ENCODE measurements around the gene DPP9. TPM values are rescaled to one million over a fixed set of nuclear protein-coding genes. Genes with fewer than 3 reads are reported as not detected.

The DPP9 gene
- total RNA-seq, 1 experiment from 2014 or later, result 129 TPM

DNA sequence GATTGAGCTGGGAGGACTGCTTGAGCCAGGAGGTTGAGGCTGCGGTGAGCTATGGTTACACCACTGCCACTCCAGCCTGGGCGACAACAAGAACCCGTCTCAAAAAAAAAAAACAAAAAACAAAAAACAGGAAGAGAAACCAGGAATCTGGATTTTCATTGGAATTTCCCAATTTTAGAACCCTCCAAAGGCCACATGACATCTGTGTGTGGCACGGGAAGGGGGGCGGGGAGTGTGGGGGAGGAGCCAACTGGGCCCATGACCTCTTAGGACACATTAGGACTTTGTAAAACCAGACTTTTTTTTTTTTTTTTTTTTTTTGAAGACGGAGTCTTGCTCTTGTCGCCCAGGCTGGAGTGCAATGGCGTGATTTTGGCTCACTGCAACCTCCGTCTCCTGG, 32.3 kb downstream of the DPP9 start:
- H3K27ac ChIP-seq (ENCODE audit: low read length), result no peak overlapping the region
- no peaks in the 10 kb centered on the region for H3K9me3 ChIP-seq (ENCODE audit: low read length)
- H3K36me3 ChIP-seq (ENCODE audit: low read depth, low read length), result peaks cover 62% of the 10 kb centered on the region
- no peaks in the 10 kb centered on the region for H4K20me1 ChIP-seq (ENCODE audit: low read length)
- DNase-seq (no peak), ATAC-seq (no peak)
- H3K4me1 ChIP-seq (ENCODE audit: insufficient read depth, low read length), result peaks cover 24% of the 10 kb centered on the region
- H3K9ac ChIP-seq (ENCODE audit: low read length), result no peak overlapping the region
- BruUV-seq (replicated peaks), result no TSS peak
- no peaks in the 10 kb centered on the region for H3K79me2 ChIP-seq (ENCODE audit: low read length)
- intact Hi-C loops (cut with micrococcal nuclease), result no loop called here
- ChIA-PET POLR2A (ENCODE audit: unreplicated experiment) (interaction anchor here (0.6 kb wide), 1 partner anchor 22 kb away, joined by 6 read pairs; no protein-coding TSS in a partner anchor), CTCF (no interaction called here)
- H3K27me3 ChIP-seq (ENCODE audit: low read length), result no peaks in the 10 kb centered on the region
- no peak overlapping the region for H3K4me2 ChIP-seq (ENCODE audit: low read length)
- no peak overlapping the region for H2AFZ ChIP-seq (ENCODE audit: low read length)
- H3K9me2 ChIP-seq (replicated peaks; ENCODE audit: low read length), result no peaks in the 10 kb centered on the region
- TF ChIP-seq EZH2 (IDR thresholded peaks at IDR 0.05; ENCODE audit: low read length, unreplicated experiment) (no peak), EZH2phosphoT487 (IDR thresholded peaks at IDR 0.05; ENCODE audit: borderline replicate concordance, low read length) (no peak)
- TF ChIP-seq, protein P1, sequence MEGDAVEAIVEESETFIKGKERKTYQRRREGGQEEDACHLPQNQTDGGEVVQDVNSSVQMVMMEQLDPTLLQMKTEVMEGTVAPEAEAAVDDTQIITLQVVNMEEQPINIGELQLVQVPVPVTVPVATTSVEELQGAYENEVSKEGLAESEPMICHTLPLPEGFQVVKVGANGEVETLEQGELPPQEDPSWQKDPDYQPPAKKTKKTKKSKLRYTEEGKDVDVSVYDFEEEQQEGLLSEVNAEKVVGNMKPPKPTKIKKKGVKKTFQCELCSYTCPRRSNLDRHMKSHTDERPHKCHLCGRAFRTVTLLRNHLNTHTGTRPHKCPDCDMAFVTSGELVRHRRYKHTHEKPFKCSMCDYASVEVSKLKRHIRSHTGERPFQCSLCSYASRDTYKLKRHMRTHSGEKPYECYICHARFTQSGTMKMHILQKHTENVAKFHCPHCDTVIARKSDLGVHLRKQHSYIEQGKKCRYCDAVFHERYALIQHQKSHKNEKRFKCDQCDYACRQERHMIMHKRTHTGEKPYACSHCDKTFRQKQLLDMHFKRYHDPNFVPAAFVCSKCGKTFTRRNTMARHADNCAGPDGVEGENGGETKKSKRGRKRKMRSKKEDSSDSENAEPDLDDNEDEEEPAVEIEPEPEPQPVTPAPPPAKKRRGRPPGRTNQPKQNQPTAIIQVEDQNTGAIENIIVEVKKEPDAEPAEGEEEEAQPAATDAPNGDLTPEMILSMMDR (conservative IDR thresholded peaks at IDR 0.05; ENCODE audit: low read depth, low read length), result no peak
- H3K4me3 ChIP-seq (ENCODE audit: low read length), result no peak overlapping the region
- peaks cover 6% of the 10 kb centered on the region for H3F3A ChIP-seq (ENCODE audit: low read length, unreplicated experiment)

DNA sequence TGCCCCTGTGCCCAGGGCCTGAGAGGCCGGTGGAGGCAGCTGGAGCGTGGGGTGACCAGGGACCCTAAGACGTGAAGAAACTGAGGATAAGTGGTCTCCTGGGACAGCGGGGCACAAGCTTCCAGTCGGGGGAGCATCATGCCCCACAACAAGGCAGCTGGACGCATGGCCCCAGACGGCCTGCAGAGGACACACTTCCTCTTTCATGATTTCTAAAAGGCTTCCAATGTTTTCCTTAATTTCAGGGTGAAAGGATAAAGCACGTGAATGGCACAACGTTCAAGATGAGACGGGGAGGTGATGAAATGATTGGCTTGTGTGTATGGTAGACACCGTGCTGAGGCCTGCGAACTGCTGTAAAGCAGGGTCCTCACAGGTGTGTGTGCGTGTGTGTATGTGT, 33.3 kb downstream of the DPP9 start:
- Histone ChIP-seq H2AFZ (ENCODE audit: low read length) (no peak overlapping the region), H4K20me1 (ENCODE audit: low read length) (no peaks in the 10 kb centered on the region), H3K9me2 (replicated peaks; ENCODE audit: low read length) (no peaks in the 10 kb centered on the region), H3K27ac (ENCODE audit: low read length) (no peak overlapping the region), H3K9me3 (ENCODE audit: low read length) (no peaks in the 10 kb centered on the region), H3K4me3 (ENCODE audit: low read length) (no peak overlapping the region), H3K4me2 (ENCODE audit: low read length) (no peak overlapping the region), H3K27me3 (ENCODE audit: low read length) (no peaks in the 10 kb centered on the region), H3K9ac (ENCODE audit: low read length) (no peak overlapping the region), H3F3A (ENCODE audit: low read length, unreplicated experiment) (peaks cover 6% of the 10 kb centered on the region), H3K36me3 (ENCODE audit: low read depth, low read length) (peaks cover 60% of the 10 kb centered on the region), H3K4me1 (ENCODE audit: insufficient read depth, low read length) (peaks cover 18% of the 10 kb centered on the region), H3K79me2 (ENCODE audit: low read length) (no peaks in the 10 kb centered on the region)
- ChIA-PET CTCF (no interaction called here), POLR2A (ENCODE audit: unreplicated experiment) (no interaction called here)
- ATAC-seq, result no peak
- intact Hi-C loops (cut with micrococcal nuclease), result no loop called here
- no TSS peak for BruUV-seq (replicated peaks)
- TF ChIP-seq, protein P1 (conservative IDR thresholded peaks at IDR 0.05; ENCODE audit: low read depth, low read length), result peak; percentile 39; the same call in 1 of the 2 replicates
- no peak for TF ChIP-seq EZH2 (IDR thresholded peaks at IDR 0.05; ENCODE audit: low read length, unreplicated experiment)
- no peak for DNase-seq

- no peaks in the 10 kb centered on the region for H3K9me2 ChIP-seq (replicated peaks; ENCODE audit: low read length)
- H3K4me3 ChIP-seq (ENCODE audit: low read length), result no peak overlapping the region
- POLR2A ChIA-PET (ENCODE audit: unreplicated experiment), result no interaction called here
- H2AFZ ChIP-seq (ENCODE audit: low read length), result no peak overlapping the region
- no peak for DNase-seq
- H3K79me2 ChIP-seq (ENCODE audit: low read length), result no peaks in the 10 kb centered on the region
- no peaks in the 10 kb centered on the region for H3K27me3 ChIP-seq (ENCODE audit: low read length)
- no peak overlapping the region for H3K4me2 ChIP-seq (ENCODE audit: low read length)
- no peak overlapping the region for H3K27ac ChIP-seq (ENCODE audit: low read length)
- ATAC-seq, result no peak
- intact Hi-C loops (cut with micrococcal nuclease), result no loop called here
- BruUV-seq (replicated peaks), result no TSS peak
- no peaks in the 10 kb centered on the region for H3K9me3 ChIP-seq (ENCODE audit: low read length)
- H3K36me3 ChIP-seq (ENCODE audit: low read depth, low read length), result peaks cover 54% of the 10 kb centered on the region; the same call in 1 of the 2 replicates
- TF ChIP-seq EZH2 (IDR thresholded peaks at IDR 0.05; ENCODE audit: low read length, unreplicated experiment), result no peak
- no peak for TF ChIP-seq EZH2phosphoT487 (IDR thresholded peaks at IDR 0.05; ENCODE audit: borderline replicate concordance, low read length)
- TF ChIP-seq, protein P1 (conservative IDR thresholded peaks at IDR 0.05; ENCODE audit: low read depth, low read length), result no peak
- peaks cover 6% of the 10 kb centered on the region for H3F3A ChIP-seq (ENCODE audit: low read length, unreplicated experiment)
- no peaks in the 10 kb centered on the region for H4K20me1 ChIP-seq (ENCODE audit: low read length)
- H3K4me1 ChIP-seq (ENCODE audit: insufficient read depth, low read length), result peaks cover 11% of the 10 kb centered on the region
- H3K9ac ChIP-seq (ENCODE audit: low read length), result no peak overlapping the region
- CTCF ChIA-PET, result no interaction called here
Measured at GRCh38 chr19:4689403-4689802, 34.2 kb downstream of the DPP9 start.
